Caki2 (cell line): ENCODE measurements around the gene THBS4. TPM values are rescaled to one million over a fixed set of nuclear protein-coding genes. Genes with fewer than 3 reads are reported as not detected.
"Not testable (repeated sequence)": the region's sequence is repeated elsewhere in the genome, so short reads cannot be mapped to it uniquely, and the experiment has no call there.

Experiments
- DNase-seq: peaks from one replicate; pipeline ENCODE4 v3.0.0-alpha.2; 2015; ENCODE audit warnings: low read depth
- in situ Hi-C: cut with HindIII; loops from 2 replicates; pipeline ENCODE4 v1.10.0; 2016; ENCODE audit warnings: low sequenced_read_pairs, low pct_unique_long_range_greater_than_20kb, mixed read lengths
- total RNA-seq: library from RNA; depleted of rRNA; stranded (reverse); fragments of >200 nt; shearing (Covaris generic); gene quantifications from 2 replicates; pipeline ENCODE4 v1.2.3, GENCODE V29; 2014; ENCODE audit warnings: low replicate concordance

Gene THBS4
- total RNA-seq, 1 experiment from 2014 or later, result 5.2 TPM

GRCh38 chr5:80103371-80103770 lies 68.2 kb downstream of the THBS4 start:
- in situ Hi-C loops, result no loop called here
- no peak for DNase-seq

- in situ Hi-C loops, result no loop called here
Measured at GRCh38 chr5:80105698-80106439, 70.7 kb downstream of the THBS4 start.

GRCh38 chr5:80106916-80107315 lies 71.8 kb downstream of the THBS4 start:
- DNase-seq, result no peak
- in situ Hi-C loops, result no loop called here

More at GRCh38 chr5:80105698-80106439, 70.7 kb downstream of the THBS4 start:
- DNase-seq, result no peak

- DNase-seq, result no peak
- in situ Hi-C loops, result no loop called here
Measured at GRCh38 chr5:80109646-80110478, 74.7 kb downstream of the THBS4 start.

GRCh38 chr5:80111376-80111990 lies 76.3 kb downstream of the THBS4 start:
- DNase-seq, in situ Hi-C loops: not testable (repeated sequence)

GRCh38 chr5:80114860-80115259 lies 79.7 kb downstream of the THBS4 start:
- in situ Hi-C loops, result no loop called here
- no peak for DNase-seq

- in situ Hi-C loops, result no loop called here
- DNase-seq, result no peak
Measured at GRCh38 chr5:80116000-80116399, 80.9 kb downstream of the THBS4 start.

GRCh38 chr5:80116465-80116864 lies 81.3 kb downstream of the THBS4 start:
- in situ Hi-C loops, result no loop called here
- DNase-seq, result no peak

GRCh38 chr5:80117446-80117845 lies 82.3 kb downstream of the THBS4 start:
- in situ Hi-C loops, result no loop called here
- DNase-seq, result no peak

GRCh38 chr5:80119372-80119771 lies 84.2 kb downstream of the THBS4 start:
- in situ Hi-C loops, result no loop called here
- DNase-seq, result no peak

- no peak for DNase-seq
- in situ Hi-C loops, result no loop called here
Measured at GRCh38 chr5:80122579-80122978, 87.4 kb downstream of the THBS4 start.

GRCh38 chr5:80124121-80124918 lies 89.2 kb downstream of the THBS4 start:
- in situ Hi-C loops, result no loop called here
- no peak for DNase-seq

- no peak for DNase-seq
- in situ Hi-C loops, result no loop called here
Measured at GRCh38 chr5:80125022-80125961, 90.1 kb downstream of the THBS4 start.

- DNase-seq, result peak; percentile 68
- in situ Hi-C loops, result no loop called here
Measured at GRCh38 chr5:80125962-80126480, 90.9 kb downstream of the THBS4 start.

GRCh38 chr5:80127116-80127552 lies 92.0 kb downstream of the THBS4 start:
- no peak for DNase-seq
- in situ Hi-C loops, result no loop called here

- no peak for DNase-seq
- in situ Hi-C loops, result no loop called here
Measured at GRCh38 chr5:80128141-80128540, 93.0 kb downstream of the THBS4 start.

GRCh38 chr5:80129146-80129545 lies 94.0 kb downstream of the THBS4 start:
- no peak for DNase-seq
- in situ Hi-C loops, result no loop called here
